HG03097 (cell line): ENCODE results near the gene CENPX.
A peak's percentile ranks its signal among the peaks of the same experiment; 100 is the strongest.
"Not testable (repeated sequence)": the region's sequence is repeated elsewhere in the genome, so short reads cannot be mapped to it uniquely, and the experiment has no call there.

Source experiments
- ATAC-seq: cut with Tn5 transposase; IDR thresholded peaks from one replicate; pipeline ENCODE4 v1.9.1; 2021; ENCODE audit not compliant: unreplicated experiment, low FRiP score

CENPX gene

GRCh38 chr17:81984773-81985410 is 37.8 kb downstream of the CENPX start:
- ATAC-seq, result no peak

GRCh38 chr17:81983639-81984373 is 38.9 kb downstream of the CENPX start:
- no peak for ATAC-seq

GRCh38 chr17:81983011-81983638 is 39.6 kb downstream of the CENPX start:
- ATAC-seq, result no peak

GRCh38 chr17:81981511-81981910 is 41.2 kb downstream of the CENPX start:
- not testable (repeated sequence) for ATAC-seq

GRCh38 chr17:81980707-81981343 is 41.9 kb downstream of the CENPX start:
- no peak for ATAC-seq

GRCh38 chr17:81980122-81980521 is 42.6 kb downstream of the CENPX start:
- no peak for ATAC-seq

GRCh38 chr17:81978524-81979298 is 44.0 kb downstream of the CENPX start:
- no peak for ATAC-seq

- peak; percentile 79 for ATAC-seq
Observed at GRCh38 chr17:81977211-81977808, 45.4 kb downstream of the CENPX start, which contains the start of gene ASPSCR1. Gene ASPSCR1 (plus strand): TSS chr17:81977629. CDS start chr17:81977647, 18 bp downstream.

- peak; percentile 4 for ATAC-seq
Observed at GRCh38 chr17:81976332-81977210, 46.1 kb downstream of the CENPX start.

- ATAC-seq, result no peak
Observed at GRCh38 chr17:81973432-81973831, 49.2 kb downstream of the CENPX start.

- no peak for ATAC-seq
Observed at GRCh38 chr17:81968850-81969812, 53.5 kb downstream of the CENPX start.
